Islet of Langerhans (tissue), 1 donor: ENCODE data around the gene C17orf75.

Experiments used
- FAIRE-seq: peaks from one replicate; lab custom pipeline; 2011; peaks lifted over from hg19 to GRCh38; lab: Jason Lieb, UNC

Gene C17orf75

GRCh38 chr17:32302860-32303649 is 38.9 kb downstream of the C17orf75 start:
- FAIRE-seq = no peak

- FAIRE-seq = no peak
These were observed 39.9 kb downstream of the C17orf75 start for GRCh38 chr17:32302037-32302436.

DNA sequence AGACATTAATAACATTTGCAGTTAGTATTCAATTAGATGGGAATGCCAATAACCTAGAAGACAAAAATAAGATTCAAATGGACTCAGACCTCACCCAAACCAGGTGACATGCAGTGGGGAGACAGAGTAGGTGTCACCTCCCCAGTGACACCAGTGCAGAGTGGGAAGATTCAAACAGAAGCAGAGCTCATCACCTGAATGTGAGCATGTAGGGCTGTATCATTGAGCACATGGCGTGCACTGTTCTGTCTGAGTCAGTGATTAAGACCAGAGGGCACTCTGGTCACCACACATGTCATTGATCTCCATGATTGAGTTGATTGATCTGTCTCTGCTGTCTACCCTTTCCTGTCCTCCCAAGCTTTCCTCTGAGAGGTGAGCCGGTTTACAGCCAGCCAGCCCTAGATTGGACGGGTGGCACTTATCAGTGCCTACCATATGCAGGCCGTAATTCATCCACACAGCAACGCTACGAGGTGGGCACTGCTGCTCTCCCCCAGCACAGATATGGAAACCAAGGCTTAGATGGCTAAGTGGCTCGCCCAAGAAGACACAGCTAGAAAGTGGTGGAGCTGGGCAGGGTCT is 42.3 kb downstream of the C17orf75 start:
- FAIRE-seq = no peak

- FAIRE-seq = no peak
These were observed 43.0 kb downstream of the C17orf75 start for GRCh38 chr17:32298721-32299579.

DNA sequence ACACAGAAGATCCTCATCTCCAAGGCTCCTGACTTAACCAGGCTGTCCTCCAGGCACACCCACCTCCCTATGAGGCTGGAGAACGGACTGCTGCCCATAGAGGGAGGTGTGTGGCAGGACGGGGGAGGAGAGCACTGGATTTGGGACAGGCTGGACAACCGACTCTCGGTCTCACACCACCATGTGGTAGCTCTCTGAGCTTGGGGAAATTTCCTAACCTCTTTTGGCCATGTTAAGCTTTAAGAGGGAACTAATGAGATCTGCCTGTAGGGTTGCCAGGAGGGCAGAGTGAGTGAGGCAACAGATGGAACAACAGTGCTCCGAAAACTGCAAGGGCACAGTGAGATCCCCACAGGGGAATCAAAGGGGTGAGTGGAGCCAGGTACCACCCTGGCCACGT is 43.7 kb downstream of the C17orf75 start:
- no peak for FAIRE-seq

GRCh38 chr17:32297860-32298259 is 44.1 kb downstream of the C17orf75 start:
- no peak for FAIRE-seq

- no peak for FAIRE-seq
These were observed 44.5 kb downstream of the C17orf75 start for GRCh38 chr17:32297424-32297823.

DNA sequence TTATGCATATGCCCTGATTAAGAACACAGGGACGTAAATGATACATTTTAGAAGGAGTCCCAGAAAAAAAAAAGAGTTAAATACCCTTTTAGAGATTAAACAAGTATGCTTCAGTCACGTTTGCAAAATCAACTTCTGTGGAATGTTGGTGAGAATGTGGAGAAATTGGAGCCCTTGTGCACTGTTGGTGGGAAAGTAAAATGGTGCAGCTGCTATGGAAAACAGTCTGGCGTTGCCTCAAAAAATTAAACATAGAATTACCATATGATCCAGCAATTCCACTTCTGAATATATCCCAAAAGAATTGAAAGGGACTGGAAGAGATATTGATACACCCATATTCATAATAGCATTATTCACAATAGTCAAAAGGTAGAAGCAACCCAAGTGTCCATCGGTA is 49.9 kb downstream of the C17orf75 start:
- no peak for FAIRE-seq

GRCh38 chr17:32289471-32290070 is 52.4 kb downstream of the C17orf75 start:
- FAIRE-seq = no peak

- FAIRE-seq = no peak
These were observed 53.4 kb downstream of the C17orf75 start for GRCh38 chr17:32288615-32289014.

- FAIRE-seq = no peak
These were observed 54.0 kb downstream of the C17orf75 start for GRCh38 chr17:32287804-32288511.

GRCh38 chr17:32286518-32286900 is 55.5 kb downstream of the C17orf75 start:
- no peak for FAIRE-seq

GRCh38 chr17:32285746-32286517 is 56.0 kb downstream of the C17orf75 start:
- no peak for FAIRE-seq

DNA sequence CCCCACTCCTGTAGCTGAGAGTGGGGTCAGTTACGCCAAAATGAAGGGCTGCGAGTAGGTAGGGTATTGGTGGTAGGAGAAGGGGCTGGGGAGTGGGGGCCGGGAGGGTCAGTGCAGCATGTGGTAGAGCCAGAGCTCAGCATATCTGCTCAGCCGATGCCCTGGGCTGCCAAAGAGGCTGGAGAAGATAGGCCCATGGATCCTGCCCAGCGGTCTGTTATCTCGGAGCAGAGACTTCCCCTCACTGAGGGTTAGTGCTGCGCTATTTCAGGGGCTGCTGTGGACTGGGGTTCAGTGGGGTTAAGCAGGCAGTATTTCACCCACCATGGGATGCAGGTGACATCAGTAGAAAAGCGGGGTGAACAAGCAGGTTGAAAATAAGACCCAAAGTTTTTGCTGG is 56.7 kb downstream of the C17orf75 start:
- FAIRE-seq = no peak

GRCh38 chr17:32283745-32284201 is 58.2 kb downstream of the C17orf75 start:
- FAIRE-seq = no peak

DNA sequence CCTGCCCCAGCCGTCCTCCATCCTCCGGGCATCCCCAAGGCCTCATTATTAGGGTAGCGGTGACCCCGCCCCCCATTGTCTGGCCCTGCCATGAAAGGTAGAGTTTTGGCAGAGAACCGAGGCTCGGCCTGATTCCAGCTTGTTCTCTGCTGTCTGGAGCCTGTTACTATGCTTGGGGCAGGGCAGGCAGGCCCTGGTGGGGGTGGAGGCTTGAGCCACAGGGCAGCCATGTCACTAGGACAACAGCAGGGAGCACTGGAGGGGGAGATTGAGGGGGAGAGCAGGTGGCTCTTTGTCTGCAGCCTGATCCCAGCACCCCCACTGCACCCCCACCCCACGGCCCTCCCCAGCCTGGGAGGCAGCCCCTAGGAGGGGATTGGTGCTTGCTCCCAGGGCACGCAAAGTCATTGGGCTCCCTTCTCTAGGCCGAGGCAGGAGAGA is 60.9 kb downstream of the C17orf75 start:
- FAIRE-seq = no peak

DNA sequence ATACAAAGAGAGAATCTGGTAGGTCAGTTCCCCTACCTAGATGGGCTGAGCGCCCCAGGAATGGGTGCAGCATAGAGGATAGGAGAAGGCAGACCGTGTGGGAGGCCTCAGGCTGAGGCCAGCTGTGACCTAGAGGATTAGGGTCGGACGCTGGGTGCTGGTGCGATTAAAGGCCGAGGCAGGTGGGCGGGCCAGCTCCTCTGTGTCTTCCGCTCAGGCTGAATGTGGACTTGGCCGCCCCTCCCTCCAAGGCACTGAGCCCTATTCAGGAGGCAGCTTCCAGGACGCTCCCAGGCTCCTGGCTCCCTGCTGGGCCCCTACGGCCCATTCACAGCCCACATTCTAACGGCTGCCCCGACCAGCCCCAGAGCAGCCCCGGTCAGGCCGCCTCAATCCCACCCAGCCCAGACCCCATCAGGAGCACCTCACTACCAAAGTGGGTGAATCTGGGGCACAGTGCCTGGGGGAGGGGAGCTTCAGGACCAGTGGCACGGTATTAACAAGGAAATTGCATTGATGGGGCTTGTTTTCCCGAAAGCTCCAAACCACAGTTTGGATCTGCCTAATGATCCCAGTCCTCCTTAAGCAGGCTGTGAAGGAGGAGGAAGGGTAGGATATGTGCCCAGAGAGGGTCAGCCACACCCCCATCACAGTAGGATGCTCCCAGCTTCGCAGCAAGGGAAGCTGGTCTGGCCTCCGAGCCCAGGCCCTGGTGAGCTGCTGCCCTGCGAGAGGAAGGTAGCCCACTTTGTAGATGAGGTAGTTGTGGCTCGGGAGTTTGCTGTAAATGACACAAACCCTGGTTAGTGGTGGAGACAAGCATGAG is 61.9 kb downstream of the C17orf75 start:
- FAIRE-seq = no peak

DNA sequence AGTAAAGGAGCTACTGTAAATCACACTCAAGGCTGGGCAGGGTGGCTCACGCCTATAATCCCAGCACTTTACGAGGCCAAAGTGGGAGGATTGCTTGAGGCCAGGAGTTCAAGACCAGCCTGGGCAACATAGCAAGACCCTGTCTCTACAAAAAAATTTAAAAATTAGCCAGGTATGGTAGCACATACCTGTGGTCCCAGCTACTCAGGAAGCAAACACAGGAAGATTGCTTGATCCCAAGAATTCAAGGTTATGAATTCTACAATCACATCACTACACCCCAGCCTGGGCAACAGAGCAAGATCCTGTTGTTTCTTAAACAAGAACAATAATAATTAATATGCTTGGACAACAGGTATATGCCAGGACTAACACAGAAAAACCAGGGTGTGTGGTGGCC is 63.2 kb downstream of the C17orf75 start:
- no peak for FAIRE-seq
